ENCODE measurements around the gene NAPEPLD.

- TF ChIP-seq POLR2AphosphoS5 (IDR thresholded peaks at IDR 0.05; ENCODE audit: low read depth, low read length) (no peak), REST (IDR thresholded peaks at IDR 0.05; ENCODE audit: insufficient read depth in 1 of 2, low read depth in 2 of 2, low read length in 2 of 2) (no peak), TAF1 (IDR thresholded peaks at IDR 0.05; ENCODE audit: borderline replicate concordance, insufficient read depth, low read length) (no peak)
Observed at GRCh38 chr7:103059471-103059870, 89.4 kb downstream of the NAPEPLD start.

All from PFSK-1 (cell line).